Hepatocyte (in vitro differentiated cells): Measurements from ENCODE around the gene WASF3. TPM values are rescaled to one million over a fixed set of nuclear protein-coding genes. Genes with fewer than 3 reads are reported as not detected.

Source experiments
- DNase-seq: peaks from one replicate; pipeline ENCODE4 v3.0.0-alpha.2; 2016; ENCODE audit warnings: low spot score
- H2AFZ ChIP-seq: fragments of 200-600 bp; sonication (generic); 2 replicates; pipeline ENCODE4 v1.6.0; 2016; ENCODE audit warnings: antibody characterized with exemption, mild to moderate bottlenecking
- H3K27ac ChIP-seq: fragments of 200-600 bp; sonication (generic); 2 replicates; pipeline ENCODE4 v1.5.1; 2016; ENCODE audit warnings: mild to moderate bottlenecking
- H3K27me3 ChIP-seq: fragments of 200-600 bp; sonication (generic); 2 replicates; pipeline ENCODE4 v1.6.1; 2016
- H3K36me3 ChIP-seq: fragments of 200-600 bp; sonication (generic); replicated peaks from 2 replicates; pipeline ENCODE4 v1.5.1; 2016; ENCODE audit warnings: low read depth; ENCODE audit not compliant: insufficient read depth
- H3K4me1 ChIP-seq: fragments of 200-600 bp; sonication (generic); 2 replicates; pipeline ENCODE4 v1.5.1; 2016; ENCODE audit warnings: mild to moderate bottlenecking, moderate library complexity; ENCODE audit not compliant: insufficient read depth
- H3K4me2 ChIP-seq: fragments of 200-600 bp; sonication (generic); 2 replicates; pipeline ENCODE4 v1.6.0; 2016
- H3K4me3 ChIP-seq: fragments of 200-600 bp; sonication (generic); 2 replicates; pipeline ENCODE4 v1.5.1; 2016; ENCODE audit warnings: mild to moderate bottlenecking
- H3K79me2 ChIP-seq: fragments of 200-600 bp; sonication (generic); 2 replicates; pipeline ENCODE4 v1.6.0; 2017; ENCODE audit warnings: mild to moderate bottlenecking
- H3K9me2 ChIP-seq: fragments of 200-600 bp; sonication (generic); replicated peaks from 2 replicates; pipeline ENCODE4 v1.6.0; 2017; ENCODE audit warnings: mild to moderate bottlenecking; ENCODE audit not compliant: insufficient read depth
- H3K9me3 ChIP-seq: fragments of 200-600 bp; sonication (generic); 2 replicates; pipeline ENCODE4 v1.5.1; 2016; ENCODE audit warnings: low read depth, mild to moderate bottlenecking
- H4K20me1 ChIP-seq: fragments of 200-600 bp; sonication (generic); 2 replicates; pipeline ENCODE4 v1.6.0; 2016; ENCODE audit warnings: mild to moderate bottlenecking; ENCODE audit not compliant: insufficient read depth, poor library complexity, severe bottlenecking
- EZH2 ChIP-seq: fragments of 200-600 bp; sonication (generic); IDR thresholded peaks from 2 replicates; pipeline ENCODE4 v1.6.1; 2016; ENCODE audit warnings: antibody characterized with exemption, mild to moderate bottlenecking, borderline replicate concordance
- EZH2phosphoT487 ChIP-seq: fragments of 200-600 bp; sonication (generic); IDR thresholded peaks from one replicate; pipeline ENCODE4 v1.6.1; 2018; ENCODE audit warnings: antibody characterized with exemption, mild to moderate bottlenecking, low read depth, moderate library complexity; ENCODE audit not compliant: unreplicated experiment, severe bottlenecking
- WGBS: methylation state at CpG from one replicate; pipeline ENCODE4 v1.1.6; 2016; ENCODE audit warnings: low lambda C conversion rate; ENCODE audit errors: missing lambda C conversion rate; 5-methylcytosine and 5-hydroxymethylcytosine counted together
- polyA plus RNA-seq: library from polyadenylated mRNA; unstranded; fragments of >200 nt; fragmentation: Nextera tagmentation; extraction: Ambion mirVana; gene quantifications from 2 replicates; pipeline ENCODE4 v1.2.1, GENCODE V29; 2016
- total RNA-seq: library from RNA; depleted of rRNA; stranded (reverse); fragments of >200 nt; gene quantifications from 2 replicates; pipeline ENCODE4 v1.2.3, GENCODE V29; 2014
- TF ChIP-seq, protein P1 (sequence below): fragments of 200-600 bp; sonication (generic); IDR thresholded peaks from 2 replicates; pipeline ENCODE4 v1.5.1; 2016; ENCODE audit warnings: antibody characterized with exemption, mild to moderate bottlenecking; ENCODE audit not compliant: poor library complexity

The WASF3 gene
- total and polyA plus RNA-seq, 2 experiments from 2014 or later, result 10.4 to 17.8 TPM

DNA sequence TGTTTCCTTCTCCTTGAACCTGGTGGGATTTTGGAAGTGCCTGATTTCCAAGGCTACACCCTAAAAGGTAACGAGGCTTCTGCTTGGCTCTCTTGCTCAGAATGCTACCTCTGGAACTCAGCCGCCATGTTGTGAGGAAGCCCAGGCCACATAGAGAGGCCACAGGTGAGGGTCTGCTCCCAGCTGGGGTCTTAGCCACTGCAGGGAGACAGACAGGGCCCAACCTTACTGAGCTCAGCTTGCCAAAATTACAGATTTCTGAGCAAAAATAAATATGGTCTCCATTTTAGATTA, 141.7 kb downstream of the WASF3 start:
- Histone ChIP-seq H3K4me1 (no peaks in the 10 kb centered on the region), H3K27ac (no peak overlapping the region), H3K27me3 (no peaks in the 10 kb centered on the region), H4K20me1 (no peaks in the 10 kb centered on the region), H3K4me2 (no peak overlapping the region), H3K36me3 (no peaks in the 10 kb centered on the region), H3K4me3 (no peak overlapping the region), H3K79me2 (no peaks in the 10 kb centered on the region), H2AFZ (no peak overlapping the region), H3K9me3 (no peaks in the 10 kb centered on the region), H3K9me2 (no peaks in the 10 kb centered on the region)
- TF ChIP-seq, protein P1, sequence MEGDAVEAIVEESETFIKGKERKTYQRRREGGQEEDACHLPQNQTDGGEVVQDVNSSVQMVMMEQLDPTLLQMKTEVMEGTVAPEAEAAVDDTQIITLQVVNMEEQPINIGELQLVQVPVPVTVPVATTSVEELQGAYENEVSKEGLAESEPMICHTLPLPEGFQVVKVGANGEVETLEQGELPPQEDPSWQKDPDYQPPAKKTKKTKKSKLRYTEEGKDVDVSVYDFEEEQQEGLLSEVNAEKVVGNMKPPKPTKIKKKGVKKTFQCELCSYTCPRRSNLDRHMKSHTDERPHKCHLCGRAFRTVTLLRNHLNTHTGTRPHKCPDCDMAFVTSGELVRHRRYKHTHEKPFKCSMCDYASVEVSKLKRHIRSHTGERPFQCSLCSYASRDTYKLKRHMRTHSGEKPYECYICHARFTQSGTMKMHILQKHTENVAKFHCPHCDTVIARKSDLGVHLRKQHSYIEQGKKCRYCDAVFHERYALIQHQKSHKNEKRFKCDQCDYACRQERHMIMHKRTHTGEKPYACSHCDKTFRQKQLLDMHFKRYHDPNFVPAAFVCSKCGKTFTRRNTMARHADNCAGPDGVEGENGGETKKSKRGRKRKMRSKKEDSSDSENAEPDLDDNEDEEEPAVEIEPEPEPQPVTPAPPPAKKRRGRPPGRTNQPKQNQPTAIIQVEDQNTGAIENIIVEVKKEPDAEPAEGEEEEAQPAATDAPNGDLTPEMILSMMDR, result no peak
- TF ChIP-seq EZH2phosphoT487, result no peak
- TF ChIP-seq EZH2, result no peak
- no peak for DNase-seq
- 91% methylated on average over 2 of the region's 2 CpGs for WGBS

GRCh38 chr13:26705536-26705935, 148.1 kb downstream of the WASF3 start:
- Histone ChIP-seq H3K9me3 (no peaks in the 10 kb centered on the region), H3K4me3 (no peak overlapping the region), H4K20me1 (no peaks in the 10 kb centered on the region), H3K79me2 (no peaks in the 10 kb centered on the region), H3K9me2 (no peaks in the 10 kb centered on the region), H3K4me1 (no peaks in the 10 kb centered on the region), H3K27ac (no peak overlapping the region), H2AFZ (no peak overlapping the region), H3K27me3 (no peaks in the 10 kb centered on the region), H3K36me3 (no peaks in the 10 kb centered on the region), H3K4me2 (no peak overlapping the region)
- 91% methylated on average over 4 of the region's 4 CpGs for WGBS
- no peak for DNase-seq
- TF ChIP-seq EZH2 (no peak), EZH2phosphoT487 (no peak)
- TF ChIP-seq, protein P1, result no peak

GRCh38 chr13:26706381-26706780, 148.9 kb downstream of the WASF3 start:
- H3K4me1 ChIP-seq, result no peaks in the 10 kb centered on the region
- no peaks in the 10 kb centered on the region for H3K27me3 ChIP-seq
- H3K9me2 ChIP-seq, result no peaks in the 10 kb centered on the region
- H3K27ac ChIP-seq, result no peak overlapping the region
- WGBS, result 60% methylated on average over 7 of the region's 7 CpGs
- H3K4me3 ChIP-seq, result no peak overlapping the region
- no peak overlapping the region for H2AFZ ChIP-seq
- H3K9me3 ChIP-seq, result no peaks in the 10 kb centered on the region
- H3K36me3 ChIP-seq, result no peaks in the 10 kb centered on the region
- H3K4me2 ChIP-seq, result no peak overlapping the region
- DNase-seq, result no peak
- TF ChIP-seq, protein P1, result no peak
- TF ChIP-seq EZH2phosphoT487 (no peak), EZH2 (no peak)
- no peaks in the 10 kb centered on the region for H3K79me2 ChIP-seq
- H4K20me1 ChIP-seq, result no peaks in the 10 kb centered on the region
